ENCODE results near the gene ADGRF4.
"Not testable (repeated sequence)": the region's sequence is repeated elsewhere in the genome, so short reads cannot be mapped to it uniquely, and the experiment has no call there.

DNA sequence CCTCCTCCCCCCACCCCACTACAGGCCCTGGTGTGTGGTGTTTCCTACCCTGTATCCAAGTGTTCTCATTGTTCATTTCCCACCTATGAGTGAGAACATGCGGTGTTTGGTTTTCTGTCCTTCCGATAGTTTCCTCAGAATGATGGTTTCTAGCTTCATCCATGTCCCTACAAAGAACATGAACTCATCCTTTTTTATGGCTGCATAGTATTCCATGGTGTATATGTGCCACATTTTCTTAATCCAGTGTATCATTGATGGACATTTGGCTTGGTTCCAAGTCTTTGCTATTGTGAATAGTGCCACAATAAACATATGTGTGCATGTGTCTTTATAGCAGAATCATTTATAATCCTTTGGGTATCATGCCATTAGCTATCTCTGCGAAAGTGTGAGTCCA is 46.9 kb downstream of the ADGRF4 start:
- TF ChIP-seq CTCF (IDR thresholded peaks at IDR 0.05; ENCODE audit: low read depth, low read length, poor library complexity, severe bottlenecking); EZH2phosphoT487 (IDR thresholded peaks at IDR 0.05; ENCODE audit: borderline replicate concordance, low read length): not testable (repeated sequence)
